ENCODE measurements around the gene SOX5.

SOX5 gene

DNA sequence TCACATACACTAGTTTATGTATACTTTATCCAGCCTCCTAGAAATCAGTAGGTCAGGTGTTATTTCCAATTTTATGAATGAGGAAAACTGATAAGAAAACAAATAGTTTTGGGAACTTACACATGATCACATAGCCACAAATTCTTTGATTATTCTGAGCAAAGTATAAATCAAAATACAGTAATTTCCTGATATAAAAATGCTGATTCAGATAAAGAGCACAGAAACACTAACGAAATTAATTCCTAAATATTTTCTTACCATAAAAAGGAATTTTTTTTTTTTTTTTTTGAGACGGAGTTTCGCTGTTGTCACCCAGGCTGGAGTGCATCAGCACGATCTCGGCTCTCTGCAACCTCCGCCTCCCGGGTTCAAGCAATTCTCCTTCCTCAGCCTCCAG is 275.4 kb downstream of the SOX5 start:
- in situ Hi-C loops (cut with HindIII; ENCODE audit: low pct_unique_long_range_greater_than_20kb, low sequenced_read_pairs), result no loop called here
- TF ChIP-seq JUND (IDR thresholded peaks at IDR 0.05; ENCODE audit: low read depth), result no peak
- no peak for DNase-seq (ENCODE audit: low read depth in 1 of 2, low spot score in 1 of 2)

DNA sequence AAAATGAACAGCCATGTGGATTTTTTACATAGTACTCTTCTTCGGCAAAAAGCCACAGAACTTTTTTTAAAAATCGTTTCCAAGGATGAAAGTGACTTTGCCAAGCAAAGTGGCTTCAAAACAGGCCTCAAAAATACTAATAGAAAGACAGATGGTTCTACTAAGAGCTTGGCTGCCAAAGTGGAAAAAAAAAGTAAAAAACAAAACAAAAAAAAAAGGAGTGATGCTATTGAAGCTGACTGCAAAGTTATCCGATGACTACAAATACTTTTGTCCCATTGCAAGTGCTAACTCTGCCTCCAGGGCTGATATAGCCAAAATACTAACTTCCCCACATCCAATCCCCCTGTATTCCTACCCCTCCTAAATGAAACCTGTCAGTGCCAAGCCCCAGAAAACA is 277.6 kb downstream of the SOX5 start:
- no peak for DNase-seq (ENCODE audit: low read depth in 1 of 2, low spot score in 1 of 2)
- TF ChIP-seq JUND (IDR thresholded peaks at IDR 0.05; ENCODE audit: low read depth), result no peak
- in situ Hi-C loops (cut with HindIII; ENCODE audit: low pct_unique_long_range_greater_than_20kb, low sequenced_read_pairs), result no loop called here

DNA sequence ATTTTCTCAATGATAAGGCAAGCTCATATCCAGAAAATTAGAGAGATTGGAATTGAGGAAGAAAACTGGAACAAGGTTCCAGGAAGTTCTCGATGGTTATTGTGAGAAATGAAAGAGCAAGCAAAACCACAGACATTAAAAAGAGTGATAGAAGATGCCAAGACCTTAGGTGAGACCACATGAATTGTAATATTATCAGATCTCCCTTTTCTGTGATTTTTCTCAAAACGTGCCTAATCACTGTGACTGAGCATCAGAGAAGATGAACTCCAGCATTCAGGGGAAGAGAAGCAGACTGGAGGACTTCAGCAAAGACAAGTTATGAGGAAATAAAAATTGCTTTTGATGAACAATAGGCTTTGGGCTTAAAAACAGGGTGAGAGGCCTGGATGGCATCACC is 278.8 kb downstream of the SOX5 start:
- TF ChIP-seq JUND (IDR thresholded peaks at IDR 0.05; ENCODE audit: low read depth), result no peak
- no peak for DNase-seq (ENCODE audit: low read depth in 1 of 2, low spot score in 1 of 2)
- in situ Hi-C loops (cut with HindIII; ENCODE audit: low pct_unique_long_range_greater_than_20kb, low sequenced_read_pairs), result no loop called here

DNA sequence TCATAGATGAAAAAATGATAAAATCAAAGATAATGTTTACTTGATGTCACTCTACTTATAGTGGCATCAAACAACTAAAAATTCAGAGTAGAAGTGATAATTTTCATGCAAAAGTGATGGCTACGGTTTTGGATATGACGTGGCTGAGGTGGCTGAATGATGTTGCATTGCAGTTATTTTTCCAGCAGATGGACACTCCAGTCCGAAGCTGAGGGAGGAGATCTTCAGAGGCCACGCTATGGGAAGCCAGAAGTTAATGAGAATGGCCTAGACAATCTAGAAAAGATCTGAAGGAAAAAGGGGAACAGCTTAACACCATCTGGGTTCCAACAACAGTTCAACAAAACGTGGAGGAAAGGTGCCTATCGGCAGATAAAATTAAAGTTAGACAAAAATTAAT is 279.8 kb downstream of the SOX5 start:
- in situ Hi-C loops (cut with HindIII; ENCODE audit: low pct_unique_long_range_greater_than_20kb, low sequenced_read_pairs), result no loop called here
- no peak for TF ChIP-seq JUND (IDR thresholded peaks at IDR 0.05; ENCODE audit: low read depth)
- DNase-seq (ENCODE audit: low read depth in 1 of 2, low spot score in 1 of 2), result no peak

DNA sequence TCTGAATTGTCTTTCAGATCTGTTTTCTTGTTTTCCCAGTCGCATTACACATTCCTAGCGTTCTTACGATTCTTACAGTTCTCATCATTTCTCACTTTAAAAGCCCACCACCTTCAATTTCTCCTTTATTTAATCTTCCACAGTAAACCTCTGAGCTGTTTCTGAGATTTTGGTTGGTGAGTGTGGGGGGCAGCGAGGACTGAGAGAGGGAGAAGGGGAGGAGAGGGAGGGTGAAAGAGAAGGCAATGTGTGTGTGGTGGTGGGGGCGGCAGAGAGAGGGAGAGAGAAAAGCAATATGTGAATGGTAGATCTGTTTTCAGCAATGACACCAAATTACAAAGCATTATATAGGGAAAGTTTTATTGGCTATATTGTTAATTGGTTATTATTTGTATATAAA is 282.6 kb downstream of the SOX5 start:
- in situ Hi-C loops (cut with HindIII; ENCODE audit: low pct_unique_long_range_greater_than_20kb, low sequenced_read_pairs), result no loop called here
- DNase-seq (ENCODE audit: low read depth in 1 of 2, low spot score in 1 of 2), result no peak

DNA sequence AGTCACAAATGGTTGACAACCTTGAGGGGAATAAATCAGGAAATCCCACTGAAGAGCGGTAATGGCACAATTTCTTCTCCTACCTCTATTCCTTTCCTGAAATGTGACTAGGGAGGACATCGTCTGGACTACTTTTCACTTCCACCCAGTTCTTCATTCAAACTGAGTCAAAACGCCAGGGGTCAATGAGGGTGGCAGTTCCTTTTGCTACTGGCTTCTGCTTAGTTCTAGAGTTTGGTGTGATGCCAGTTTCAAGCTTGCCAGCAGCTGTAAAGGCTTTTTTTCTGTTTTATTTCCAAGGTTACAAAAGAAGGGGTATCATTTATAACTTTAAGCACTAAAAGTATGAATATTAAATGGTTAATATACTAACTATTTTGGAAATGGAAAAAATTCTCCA is 286.5 kb downstream of the SOX5 start:
- in situ Hi-C loops (cut with HindIII; ENCODE audit: low pct_unique_long_range_greater_than_20kb, low sequenced_read_pairs), result no loop called here
- no peak for TF ChIP-seq JUND (IDR thresholded peaks at IDR 0.05; ENCODE audit: low read depth)
- DNase-seq (ENCODE audit: low read depth in 1 of 2, low spot score in 1 of 2), result no peak

More for the DNA sequence above, 282.6 kb downstream of the SOX5 start:
- TF ChIP-seq JUND (IDR thresholded peaks at IDR 0.05; ENCODE audit: low read depth), result no peak

DNA sequence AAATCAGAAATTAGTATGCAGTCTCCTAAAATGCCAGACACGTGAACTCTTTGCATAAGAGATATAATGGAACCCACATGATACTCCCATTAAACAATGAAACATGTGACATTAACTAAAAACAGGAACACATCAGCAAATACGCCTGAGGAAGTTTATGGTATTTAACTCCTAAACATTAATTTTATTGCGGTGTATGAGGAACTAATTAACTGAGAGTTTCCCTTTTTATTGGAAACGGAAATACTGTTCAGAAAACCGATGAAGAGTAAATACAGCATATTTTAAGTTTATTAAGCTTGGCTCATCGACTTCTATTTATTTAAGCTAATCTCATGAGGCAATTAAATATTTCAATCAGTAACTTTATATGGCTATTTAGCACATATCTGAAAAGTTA is 290.3 kb downstream of the SOX5 start:
- no peak for DNase-seq (ENCODE audit: low read depth in 1 of 2, low spot score in 1 of 2)
- no peak for TF ChIP-seq JUND (IDR thresholded peaks at IDR 0.05; ENCODE audit: low read depth)
- in situ Hi-C loops (cut with HindIII; ENCODE audit: low pct_unique_long_range_greater_than_20kb, low sequenced_read_pairs), result no loop called here

DNA sequence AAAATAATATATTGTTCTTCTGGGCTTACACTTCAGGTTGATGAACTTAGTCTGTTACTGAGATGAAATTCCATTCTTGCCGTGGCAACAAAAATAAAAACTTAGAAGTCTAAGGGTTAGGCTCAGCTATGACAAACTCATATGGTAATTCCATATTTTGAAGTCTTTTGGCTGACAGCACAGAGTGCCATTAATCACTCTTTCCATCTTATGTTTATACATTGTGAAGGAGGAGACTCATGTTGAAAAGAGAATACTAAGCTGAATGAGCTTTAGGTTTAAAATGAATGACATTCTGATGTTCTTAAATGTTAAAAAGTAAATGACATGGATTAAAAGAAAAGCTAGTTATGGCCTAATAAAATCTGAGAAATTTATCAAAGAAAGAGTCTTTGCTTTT is 291.9 kb downstream of the SOX5 start:
- no peak for TF ChIP-seq JUND (IDR thresholded peaks at IDR 0.05; ENCODE audit: low read depth)
- in situ Hi-C loops (cut with HindIII; ENCODE audit: low pct_unique_long_range_greater_than_20kb, low sequenced_read_pairs), result no loop called here

DNA sequence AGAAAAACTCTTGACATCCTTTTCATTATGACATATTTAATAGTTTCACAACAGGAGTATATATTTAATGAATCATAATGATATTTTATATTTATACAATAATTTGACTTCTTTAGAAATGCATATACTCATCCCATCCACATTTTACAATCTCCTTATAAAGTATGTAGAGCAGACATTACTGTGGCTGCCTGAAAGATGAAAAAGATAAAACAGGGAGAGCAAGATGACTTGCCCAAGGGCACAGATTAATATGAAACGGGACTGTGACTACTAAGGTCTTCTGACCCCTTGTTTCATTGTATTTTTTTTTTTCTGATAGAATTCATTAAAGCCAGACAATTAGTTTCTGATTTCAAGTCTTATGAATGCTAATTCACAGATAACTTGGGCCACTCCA is 293.6 kb downstream of the SOX5 start:
- in situ Hi-C loops (cut with HindIII; ENCODE audit: low pct_unique_long_range_greater_than_20kb, low sequenced_read_pairs), result no loop called here
- DNase-seq (ENCODE audit: low read depth in 1 of 2, low spot score in 1 of 2), result no peak
- no peak for TF ChIP-seq JUND (IDR thresholded peaks at IDR 0.05; ENCODE audit: low read depth)

More for the DNA sequence above, 291.9 kb downstream of the SOX5 start:
- no peak for DNase-seq (ENCODE audit: low read depth in 1 of 2, low spot score in 1 of 2)

DNA sequence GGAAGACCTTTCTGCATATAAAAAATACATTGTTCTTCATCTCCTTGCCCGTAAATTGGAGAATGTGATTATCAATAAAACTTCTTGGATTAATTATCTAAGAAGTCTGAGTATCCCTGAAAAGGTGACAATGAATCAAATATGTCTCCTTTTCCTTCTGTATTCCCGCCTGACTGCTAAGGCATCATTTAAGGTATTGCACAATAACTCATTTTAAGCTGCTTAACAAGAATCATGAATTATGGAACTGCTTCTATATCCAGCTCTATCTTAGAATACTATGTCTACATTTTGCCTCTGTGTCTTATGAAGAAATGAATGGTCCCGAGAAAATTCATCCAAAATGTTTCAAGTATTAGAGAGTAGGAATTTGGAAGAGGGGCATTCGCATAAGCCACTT is 294.4 kb downstream of the SOX5 start:
- in situ Hi-C loops (cut with HindIII; ENCODE audit: low pct_unique_long_range_greater_than_20kb, low sequenced_read_pairs), result no loop called here
- no peak for DNase-seq (ENCODE audit: low read depth in 1 of 2, low spot score in 1 of 2)
- no peak for TF ChIP-seq JUND (IDR thresholded peaks at IDR 0.05; ENCODE audit: low read depth)

DNA sequence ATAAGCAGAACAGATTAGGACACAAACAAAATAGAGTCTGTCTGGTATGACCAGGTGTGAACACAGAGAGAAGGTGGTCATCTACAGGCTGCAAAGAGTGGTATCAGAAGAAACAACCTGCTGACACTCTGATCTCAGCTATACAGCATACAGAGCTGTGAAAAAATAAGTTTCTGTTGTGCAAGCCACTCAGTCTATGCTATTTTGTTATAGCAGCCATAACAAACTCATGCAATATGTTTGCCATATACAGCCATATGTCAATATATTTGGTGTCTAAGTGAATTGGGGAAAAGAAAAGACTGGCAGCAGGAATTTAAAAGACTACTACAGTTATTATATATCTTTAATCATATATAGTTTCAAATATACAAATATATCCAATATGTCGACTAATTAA is 300.9 kb downstream of the SOX5 start:
- in situ Hi-C loops (cut with HindIII; ENCODE audit: low pct_unique_long_range_greater_than_20kb, low sequenced_read_pairs), result no loop called here
- no peak for TF ChIP-seq JUND (IDR thresholded peaks at IDR 0.05; ENCODE audit: low read depth)
- DNase-seq (ENCODE audit: low read depth in 1 of 2, low spot score in 1 of 2), result no peak

DNA sequence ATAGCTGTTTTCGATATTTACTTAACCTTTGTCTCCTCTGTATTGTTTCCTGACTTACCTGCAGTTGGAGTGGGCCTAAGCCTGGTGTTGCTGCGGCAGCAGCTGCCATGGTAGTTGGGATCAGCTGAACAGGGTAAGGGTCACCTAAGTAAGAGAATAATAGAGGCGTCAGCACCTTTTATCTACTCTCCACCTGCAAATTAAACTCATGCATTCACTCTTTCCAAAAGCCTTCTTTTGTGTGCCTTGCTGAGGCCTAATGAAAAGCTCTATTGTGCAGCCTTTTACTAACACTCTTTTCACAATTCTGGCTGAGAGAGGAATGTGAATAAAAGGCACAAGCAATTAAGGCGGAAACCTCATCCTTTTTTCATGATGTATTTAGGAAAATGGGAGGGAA is 308.7 kb downstream of the SOX5 start:
- in situ Hi-C loops (cut with HindIII; ENCODE audit: low pct_unique_long_range_greater_than_20kb, low sequenced_read_pairs), result no loop called here
- no peak for TF ChIP-seq JUND (IDR thresholded peaks at IDR 0.05; ENCODE audit: low read depth)
- no peak for DNase-seq (ENCODE audit: low read depth in 1 of 2, low spot score in 1 of 2)

DNA sequence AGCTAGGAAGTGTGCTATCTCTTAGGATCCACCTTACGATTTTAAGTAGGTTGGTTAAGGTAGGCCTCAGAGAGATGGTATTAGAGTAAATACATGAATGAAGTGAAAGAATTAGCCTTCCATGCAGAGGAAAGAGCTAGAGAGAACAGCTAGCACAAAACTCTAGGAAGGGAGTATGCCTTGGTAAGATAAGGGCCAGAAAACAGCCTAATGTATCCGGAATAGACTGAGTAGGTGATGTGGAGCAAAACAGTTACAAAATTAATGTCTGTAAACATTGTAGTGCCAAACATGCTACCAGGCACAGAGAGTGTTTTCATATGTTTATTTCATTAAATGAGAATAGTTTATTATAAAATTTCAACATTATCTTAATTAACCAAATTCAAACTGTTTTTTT is 315.1 kb downstream of the SOX5 start:
- no peak for TF ChIP-seq JUND (IDR thresholded peaks at IDR 0.05; ENCODE audit: low read depth)
- in situ Hi-C loops (cut with HindIII; ENCODE audit: low pct_unique_long_range_greater_than_20kb, low sequenced_read_pairs), result no loop called here
- no peak for DNase-seq (ENCODE audit: low read depth in 1 of 2, low spot score in 1 of 2)

DNA sequence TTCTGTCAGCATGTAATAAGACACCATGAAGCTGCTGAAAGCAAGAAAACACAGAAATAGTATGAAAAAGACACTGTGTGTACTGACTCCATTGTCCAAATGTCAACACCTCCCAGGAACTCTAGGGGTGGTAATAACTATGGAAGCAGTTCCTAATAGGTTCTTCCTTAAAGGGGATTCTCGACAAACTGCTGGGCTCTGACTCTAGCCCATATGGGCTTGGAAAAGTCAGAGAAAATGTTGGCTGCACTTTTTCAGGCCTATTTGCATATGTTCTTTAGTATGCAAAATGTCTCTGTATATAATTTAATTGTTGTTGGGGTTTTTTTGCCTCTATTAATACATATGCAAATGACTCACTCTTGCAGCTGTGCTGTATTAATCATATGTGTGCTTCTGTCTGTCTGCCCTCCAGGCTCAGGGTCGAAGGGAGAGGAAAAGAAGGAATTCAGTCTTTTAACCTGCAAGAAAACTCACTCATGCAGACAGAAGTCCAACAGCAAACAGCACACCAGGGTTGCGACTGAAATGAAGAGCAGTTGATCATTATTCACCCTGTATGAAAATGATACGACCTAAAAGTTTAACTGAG is 317.6 kb downstream of the SOX5 start:
- no peak for TF ChIP-seq JUND (IDR thresholded peaks at IDR 0.05; ENCODE audit: low read depth)
- in situ Hi-C loops (cut with HindIII; ENCODE audit: low pct_unique_long_range_greater_than_20kb, low sequenced_read_pairs), result no loop called here
- no peak for DNase-seq (ENCODE audit: low read depth in 1 of 2, low spot score in 1 of 2)

Measured in T47D (cell line).